ELR (cell line): Measurements from ENCODE around the gene INPP4A.
A peak's percentile ranks its signal among the peaks of the same experiment; 100 is the strongest.

ENCODE experiments used
- DNase-seq: peaks from one replicate; pipeline ENCODE4 v3.0.0-alpha.2; 2015; ENCODE audit warnings: low read depth

The INPP4A gene

DNA sequence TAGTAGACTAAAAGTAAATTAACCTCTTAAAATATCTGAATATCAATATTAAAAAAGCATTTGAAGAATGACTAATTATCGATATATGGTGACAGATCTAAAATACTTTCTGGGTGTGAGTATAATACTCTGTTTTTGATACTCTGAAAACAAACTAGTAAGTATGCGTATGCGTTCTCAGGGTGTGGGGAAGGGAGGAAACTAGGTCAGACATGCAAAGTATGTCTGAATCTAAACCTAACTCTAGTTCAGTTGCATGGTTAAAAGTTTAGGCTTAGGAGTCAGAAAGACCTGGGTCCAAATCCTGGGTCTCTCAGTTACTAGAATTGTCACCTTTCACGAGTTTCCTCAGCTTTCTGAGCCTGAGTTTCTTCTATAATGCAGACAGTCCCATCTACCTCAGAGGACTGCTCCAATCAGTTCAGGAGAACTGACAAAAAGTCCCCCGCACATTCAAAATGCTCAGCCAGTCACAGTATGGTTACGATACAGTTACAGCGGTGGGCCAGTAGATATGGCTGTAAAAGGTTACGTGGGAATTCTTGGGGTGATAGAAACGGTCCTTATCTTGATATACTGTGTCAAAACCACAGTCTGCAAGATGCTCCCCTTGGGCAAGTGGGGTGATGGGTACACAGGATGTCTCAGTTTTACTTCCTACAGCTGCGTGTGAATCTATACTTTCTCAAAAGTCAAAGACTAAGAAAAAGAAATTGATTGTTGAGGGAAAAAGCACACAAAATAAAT lies 192.9 kb downstream of the INPP4A start:
- no peak for DNase-seq

DNA sequence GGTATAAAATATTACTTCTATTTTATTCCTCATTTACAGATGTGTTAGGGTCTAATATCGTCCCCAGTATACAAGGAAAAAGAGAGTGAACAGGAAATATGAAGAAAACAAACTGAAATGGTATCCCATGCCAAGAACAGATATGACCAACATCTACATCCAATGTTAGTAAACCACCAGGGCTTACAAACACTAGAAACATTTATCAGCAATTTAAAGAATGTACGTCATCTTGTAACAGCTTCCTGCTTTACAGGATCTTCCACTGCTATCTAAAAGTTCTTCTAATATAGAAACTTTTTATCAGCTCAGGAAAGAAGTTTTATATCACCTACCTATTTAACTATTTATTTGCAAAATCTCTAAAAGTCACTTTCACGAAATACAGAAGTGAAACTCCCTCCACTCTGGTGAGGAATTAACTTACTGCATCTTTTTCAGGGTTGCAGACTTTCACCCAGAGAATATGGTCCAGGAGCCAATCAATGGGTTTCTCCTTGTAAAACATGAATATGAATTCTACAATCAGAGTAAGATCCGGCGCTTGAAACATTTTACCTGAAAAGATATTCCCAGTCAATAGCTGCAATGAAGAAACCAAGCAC lies 198.9 kb downstream of the INPP4A start:
- peak; percentile 39 for DNase-seq
